NCI-H2107 treated with DMSO at 0.1 percent for 48 hours (cell line): ENCODE measurements around the gene DDX11.
"Not testable (repeated sequence)": the region's sequence is repeated elsewhere in the genome, so short reads cannot be mapped to it uniquely, and the experiment has no call there.

Experiments
- DNase-seq: peaks from one replicate; lab custom pipeline; 2025; ENCODE audit not compliant: unreplicated experiment; lab: John Stamatoyannopoulos, UW

The DDX11 gene

GRCh38 chr12:31121022-31121728 is 47.5 kb downstream of the DDX11 start:
- not testable (repeated sequence) for DNase-seq

GRCh38 chr12:31122481-31122880 is 48.8 kb downstream of the DDX11 start:
- no peak for DNase-seq

- DNase-seq, result not testable (repeated sequence)
Measured at GRCh38 chr12:31124158-31124557, 50.5 kb downstream of the DDX11 start.

GRCh38 chr12:31125171-31125570 is 51.5 kb downstream of the DDX11 start:
- DNase-seq, result not testable (repeated sequence)

- DNase-seq, result not testable (repeated sequence)
Measured at GRCh38 chr12:31127209-31127848, 53.7 kb downstream of the DDX11 start.

GRCh38 chr12:31136581-31136980 is 62.9 kb downstream of the DDX11 start:
- not testable (repeated sequence) for DNase-seq

- DNase-seq, result not testable (repeated sequence)
Measured at GRCh38 chr12:31144768-31145167, 71.1 kb downstream of the DDX11 start.

- peak; percentile 10 for DNase-seq
Measured at GRCh38 chr12:31145296-31145695, 71.6 kb downstream of the DDX11 start.

- not testable (repeated sequence) for DNase-seq
Measured at GRCh38 chr12:31147415-31147814, 73.8 kb downstream of the DDX11 start.

- not testable (repeated sequence) for DNase-seq
Measured at GRCh38 chr12:31150766-31151165, 77.1 kb downstream of the DDX11 start.
